Loucy (cell line): Measurements from ENCODE around the gene RXRA.

ENCODE experiments used
- H2AFZ ChIP-seq: fragments of 200-600 bp; sonication (generic); 2 replicates; pipeline ENCODE4 v1.6.0; 2016; ENCODE audit warnings: antibody characterized with exemption, mild to moderate bottlenecking, low read length, moderate library complexity
- H3F3A ChIP-seq: fragments of 200-600 bp; 2 replicates; pipeline ENCODE4 v1.6.0; 2016; ENCODE audit warnings: antibody characterized with exemption, low read depth, mild to moderate bottlenecking
- H3K27me3 ChIP-seq: fragments of 200-600 bp; sonication (generic); 2 replicates; pipeline ENCODE4 v1.6.1; 2014; ENCODE audit warnings: low read length, mild to moderate bottlenecking; ENCODE audit not compliant: insufficient read depth, poor library complexity, severe bottlenecking
- H3K36me3 ChIP-seq: fragments of 200-600 bp; sonication (generic); 2 replicates; pipeline ENCODE4 v1.6.1; 2016; ENCODE audit warnings: low read length; ENCODE audit not compliant: insufficient read depth
- H3K4me1 ChIP-seq: fragments of 200-600 bp; sonication (generic); 2 replicates; pipeline ENCODE4 v1.5.1; 2014; ENCODE audit warnings: low read length, mild to moderate bottlenecking; ENCODE audit not compliant: insufficient read depth, poor library complexity, severe bottlenecking
- H3K4me2 ChIP-seq: fragments of 200-600 bp; sonication (generic); 2 replicates; pipeline ENCODE4 v1.6.0; 2014; ENCODE audit warnings: antibody characterized with exemption, low read length, low read depth, mild to moderate bottlenecking; ENCODE audit not compliant: poor library complexity, severe bottlenecking
- H3K4me3 ChIP-seq: fragments of 200-600 bp; sonication (generic); 2 replicates; pipeline ENCODE4 v1.5.1; 2014; ENCODE audit warnings: low read length, mild to moderate bottlenecking, mixed read lengths; ENCODE audit not compliant: poor library complexity, severe bottlenecking
- H3K79me2 ChIP-seq: fragments of 200-600 bp; sonication (generic); 2 replicates; pipeline ENCODE4 v1.6.1; 2014; ENCODE audit warnings: low read length; ENCODE audit not compliant: insufficient read depth
- H3K9ac ChIP-seq: fragments of 200-600 bp; sonication (generic); 2 replicates; pipeline ENCODE4 v1.6.0; 2014; ENCODE audit warnings: mild to moderate bottlenecking, low read depth, low read length, moderate library complexity; ENCODE audit not compliant: poor library complexity, severe bottlenecking
- H3K9me2 ChIP-seq: fragments of 200-600 bp; sonication (generic); replicated peaks from 2 replicates; pipeline ENCODE4 v1.6.1; 2016; ENCODE audit warnings: low read depth, low read length, mixed read lengths
- H3K9me3 ChIP-seq: fragments of 200-600 bp; sonication (generic); 2 replicates; pipeline ENCODE4 v1.6.1; 2014; ENCODE audit warnings: mild to moderate bottlenecking, antibody characterized with exemption, low read length, low read depth; ENCODE audit not compliant: insufficient read depth
- H4K20me1 ChIP-seq: fragments of 200-600 bp; sonication (generic); 2 replicates; pipeline ENCODE4 v1.6.0; 2014; ENCODE audit warnings: antibody characterized with exemption, low read length, mild to moderate bottlenecking; ENCODE audit not compliant: insufficient read depth, poor library complexity, severe bottlenecking
- CTCF ChIP-seq: fragments of 200-600 bp; sonication (generic); conservative IDR thresholded peaks from 2 replicates; pipeline ENCODE4 v1.5.1; 2014; ENCODE audit warnings: mild to moderate bottlenecking, antibody characterized with exemption, low read length
- EZH2phosphoT487 ChIP-seq: fragments of 200-600 bp; IDR thresholded peaks from 2 replicates; pipeline ENCODE4 v1.6.1; 2018; ENCODE audit warnings: antibody characterized with exemption, mild to moderate bottlenecking, moderate library complexity, borderline replicate concordance

The RXRA gene

GRCh38 chr9:134442085-134442474 lies 115.8 kb downstream of the RXRA start:
- no peak for TF ChIP-seq CTCF
- TF ChIP-seq EZH2phosphoT487, result no peak
- Histone ChIP-seq H3K9me2 (no peaks in the 10 kb centered on the region), H3K4me1 (peaks cover 17% of the 10 kb centered on the region), H3K9ac (peak overlapping the region; percentile 11), H3K9me3 (no peaks in the 10 kb centered on the region; the same call in 1 of the 2 replicates), H3K4me3 (no peak overlapping the region), H2AFZ (no peak overlapping the region), H3K27me3 (no peaks in the 10 kb centered on the region), H3K79me2 (no peaks in the 10 kb centered on the region), H4K20me1 (no peaks in the 10 kb centered on the region), H3K36me3 (peaks cover 5% of the 10 kb centered on the region; the same call in 1 of the 2 replicates), H3K4me2 (no peak overlapping the region), H3F3A (no peaks in the 10 kb centered on the region)

GRCh38 chr9:134442486-134443173 lies 116.4 kb downstream of the RXRA start:
- no peaks in the 10 kb centered on the region; the same call in 1 of the 2 replicates for H3K9me3 ChIP-seq
- H2AFZ ChIP-seq, result no peak overlapping the region
- no peak overlapping the region for H3K4me2 ChIP-seq
- no peak overlapping the region for H3K4me3 ChIP-seq
- no peaks in the 10 kb centered on the region for H3K79me2 ChIP-seq
- H3K4me1 ChIP-seq, result peaks cover 17% of the 10 kb centered on the region
- no peaks in the 10 kb centered on the region for H4K20me1 ChIP-seq
- H3K36me3 ChIP-seq, result peaks cover 3% of the 10 kb centered on the region; the same call in 1 of the 2 replicates
- H3K9ac ChIP-seq, result peak overlapping the region; percentile 12
- H3F3A ChIP-seq, result no peaks in the 10 kb centered on the region
- H3K9me2 ChIP-seq, result no peaks in the 10 kb centered on the region
- H3K27me3 ChIP-seq, result no peaks in the 10 kb centered on the region
- no peak for TF ChIP-seq CTCF
- no peak for TF ChIP-seq EZH2phosphoT487

- no peak overlapping the region for H2AFZ ChIP-seq
- no peaks in the 10 kb centered on the region for H3K79me2 ChIP-seq
- peak; percentile 96 for TF ChIP-seq CTCF
- TF ChIP-seq EZH2phosphoT487, result no peak
- no peaks in the 10 kb centered on the region for H3K9me2 ChIP-seq
- H4K20me1 ChIP-seq, result no peaks in the 10 kb centered on the region
- H3K9me3 ChIP-seq, result peaks cover 4% of the 10 kb centered on the region; the same call in 1 of the 2 replicates
- no peaks in the 10 kb centered on the region for H3K27me3 ChIP-seq
- no peaks in the 10 kb centered on the region for H3F3A ChIP-seq
- H3K9ac ChIP-seq, result peak overlapping the region; percentile 22
- peaks cover 17% of the 10 kb centered on the region for H3K4me1 ChIP-seq
- peaks cover 3% of the 10 kb centered on the region; the same call in 1 of the 2 replicates for H3K36me3 ChIP-seq
- H3K4me3 ChIP-seq, result peak overlapping the region; percentile 53
- peak overlapping the region; percentile 73 for H3K4me2 ChIP-seq
Observed at GRCh38 chr9:134443174-134444037, 117.2 kb downstream of the RXRA start.
